Panc1 (cell line): ENCODE measurements around the gene ZNF672. TPM values are rescaled to one million over a fixed set of nuclear protein-coding genes. Genes with fewer than 3 reads are reported as not detected.

Experiments used
- ATAC-seq: fragments of 200-7000 bp; cut with Tn5 transposase; 2 replicates; pipeline ENCODE4 v1.9.1; 2020; ENCODE audit warnings: mild to moderate bottlenecking, moderate library complexity
- BruUV-seq: library from RNA; stranded (reverse); fragments of 400-500 nt; replicated peaks from 2 replicates; lab custom pipeline; 2021; lab: Mats Ljungman, UMichigan
- CTCF ChIA-PET: fragments of 300-600 bp; sonication (Branson Sonifier 250); formaldehyde crosslinking; loops from one replicate; lab custom pipeline; 2022; ENCODE audit warnings: antibody characterized with exemption; lab: Charles Lee
- POLR2A ChIA-PET: fragments of 300-600 bp; sonication (Branson Sonifier 250); formaldehyde crosslinking; loops from one replicate; lab custom pipeline; 2022; ENCODE audit warnings: antibody characterized with exemption; lab: Charles Lee
- DNase-seq: peaks from one replicate; pipeline ENCODE4 v3.0.0-alpha.2; 2010; ENCODE audit warnings: low read depth, low spot score
- H3K27ac ChIP-seq: 2 replicates; pipeline ENCODE4 v1.5.1; 2011; ENCODE audit warnings: mild to moderate bottlenecking, low read length, inconsistent platforms
- H3K27me3 ChIP-seq: fragments of 200-500 bp; sonication (Bioruptor generic); 2 replicates; pipeline ENCODE4 v1.6.0; 2014; ENCODE audit warnings: low read length, inconsistent platforms; ENCODE audit not compliant: control insufficient read depth, insufficient read depth
- H3K36me3 ChIP-seq: fragments of 200-500 bp; sonication (Bioruptor generic); 2 replicates; pipeline ENCODE4 v1.5.1; 2014; ENCODE audit warnings: inconsistent platforms, mild to moderate bottlenecking, low read length, moderate library complexity; ENCODE audit not compliant: control insufficient read depth, insufficient read depth
- H3K4me1 ChIP-seq: 2 replicates; pipeline ENCODE4 v1.5.1; 2011; ENCODE audit warnings: inconsistent platforms, mild to moderate bottlenecking, low read length, moderate library complexity; ENCODE audit not compliant: control insufficient read depth, insufficient read depth
- H3K4me3 ChIP-seq, 2 experiments: 2 replicates each; pipeline ENCODE4 v1.5.1; 2011 to 2012; ENCODE audit warnings: low read depth in 2 of 2, low read length in 2 of 2, mild to moderate bottlenecking in 2 of 2, inconsistent platforms in 1 of 2, moderate library complexity in 1 of 2
- H3K9me3 ChIP-seq: fragments of 200-500 bp; sonication (Bioruptor generic); 2 replicates; pipeline ENCODE4 v1.5.1; 2014; ENCODE audit warnings: low read depth, mild to moderate bottlenecking, inconsistent platforms, low read length, moderate library complexity; ENCODE audit not compliant: control insufficient read depth, insufficient read depth
- CTCF ChIP-seq: fragments of 450-650 bp; IDR thresholded peaks from 2 replicates; pipeline ENCODE4 v1.5.1; 2017; ENCODE audit warnings: mild to moderate bottlenecking
- POLR2AphosphoS5 ChIP-seq: IDR thresholded peaks from 2 replicates; pipeline ENCODE4 v1.6.1; 2012; ENCODE audit warnings: mild to moderate bottlenecking, low read depth, low read length, moderate library complexity
- REST ChIP-seq, 2 experiments: IDR thresholded peaks; 2 replicates each; pipeline ENCODE4 v1.6.1; 2011 to 2012; ENCODE audit warnings: low read depth in 2 of 2, control low read depth in 1 of 2, low read length in 1 of 2, mild to moderate bottlenecking in 1 of 2, moderate library complexity in 1 of 2; ENCODE audit not compliant: insufficient read depth in 1 of 2
- SIN3A ChIP-seq: IDR thresholded peaks from 2 replicates; pipeline ENCODE4 v1.6.1; 2012; ENCODE audit warnings: low read depth, mild to moderate bottlenecking, low read length, moderate library complexity, borderline replicate concordance; ENCODE audit not compliant: insufficient read depth
- TCF7L2 ChIP-seq: IDR thresholded peaks from 2 replicates; pipeline ENCODE4 v1.6.1; 2011; ENCODE audit warnings: mild to moderate bottlenecking, low read depth, low read length, inconsistent platforms
- in situ Hi-C: cut with HindIII; loops from 2 replicates; pipeline ENCODE4 v1.10.0; 2016; ENCODE audit warnings: low sequenced_read_pairs, low pct_unique_long_range_greater_than_20kb
- intact Hi-C: fragments of 100-400 bp; cut with micrococcal nuclease; formaldehyde crosslinking; loops from one replicate; pipeline ENCODE4 v1.10.0; 2022; ENCODE audit not compliant: unreplicated experiment
- total RNA-seq: library from RNA; stranded (reverse); gene quantifications from one replicate; pipeline ENCODE4 v1.2.1, GENCODE V29; 2021; ENCODE audit not compliant: unreplicated experiment

ZNF672 gene
- total RNA-seq, 1 experiment from 2014 or later: 36.2 TPM

- BruUV-seq: no TSS peak
- in situ Hi-C loops: no loop called here
- peak overlapping the region; percentile 69 to 91 for H3K4me3 ChIP-seq
- peaks cover 17% of the 10 kb centered on the region for H3K4me1 ChIP-seq
- POLR2A ChIA-PET: interaction anchor here (0.9 kb wide), 1 partner anchor 15 kb away, joined by 3 read pairs; no protein-coding TSS in a partner anchor
- intact Hi-C loops: no loop called here
- CTCF ChIA-PET: interaction anchor here (0.6 kb wide), 3 partner anchors 14 to 50 kb away, joined by 3 to 5 read pairs (median 3); no protein-coding TSS in a partner anchor
- H3K27me3 ChIP-seq: peaks cover 3% of the 10 kb centered on the region; the same call in 1 of the 2 replicates
- peak overlapping the region; percentile 94 for H3K27ac ChIP-seq
- DNase-seq (no peak), ATAC-seq (peak; percentile 63)
- H3K9me3 ChIP-seq: no peaks in the 10 kb centered on the region
- TF ChIP-seq POLR2AphosphoS5: no peak
- peak; percentile 77 for TF ChIP-seq CTCF
- peaks cover 3% of the 10 kb centered on the region for H3K36me3 ChIP-seq
Measured at GRCh38 chr1:248858096-248858890, 20.3 kb downstream of the ZNF672 start.

- POLR2A ChIA-PET: interaction anchor here (0.9 kb wide), 1 partner anchor 14 kb away, joined by 3 read pairs; no protein-coding TSS in a partner anchor
- H3K27me3 ChIP-seq: peaks cover 3% of the 10 kb centered on the region; the same call in 1 of the 2 replicates
Measured at GRCh38 chr1:248858891-248859889, 21.2 kb downstream of the ZNF672 start, which contains the start of gene ZNF692. ZNF692 (minus strand) TSS chr1:248859085; CDS start chr1:248858309, 776 bp downstream.

More at GRCh38 chr1:248858891-248859889, 21.2 kb downstream of the ZNF672 start, which contains the start of gene ZNF692:
- Histone ChIP-seq H3K36me3 (peaks cover 3% of the 10 kb centered on the region), H3K4me3 (peak within 1 kb of the TSS; percentile 69 to 91), H3K27ac (peak within 1 kb of the TSS; percentile 94), H3K4me1 (peaks cover 21% of the 10 kb centered on the region), H3K9me3 (no peaks in the 10 kb centered on the region)
- in situ Hi-C loops: no loop called here
- CTCF ChIA-PET: interaction anchor here (0.6 kb wide), 2 partner anchors 45 to 50 kb away, joined by 3 to 5 read pairs; no protein-coding TSS in a partner anchor
- no peak for DNase-seq
- 0 out of 2 replicates have a peak, but pooled peaks have one; percentile 43 for TF ChIP-seq TCF7L2
- no peak for TF ChIP-seq REST (IDR thresholded peaks at IDR 0.05; ENCODE audit: insufficient read depth in 1 of 2, low read depth in 2 of 2, low read length in 1 of 2)
- peak; percentile 32; the same call in 1 of the 2 replicates for TF ChIP-seq CTCF
- TF ChIP-seq SIN3A: peak; percentile 61; the same call in 1 of the 2 replicates
- peak; percentile 92 for TF ChIP-seq POLR2AphosphoS5
- no TSS peak for BruUV-seq
- peak; percentile 93 for ATAC-seq
- intact Hi-C loops: no loop called here
